VCaP (cell line): ENCODE measurements around the gene DNAJC13.
A peak's percentile ranks its signal among the peaks of the same experiment; 100 is the strongest.

Experiments
- H3K27ac ChIP-seq: fragments of 450-650 bp; 2 replicates; pipeline ENCODE4 v1.5.1; 2017
- TF ChIP-seq, protein P1 (sequence below): fragments of 450-650 bp; conservative IDR thresholded peaks from 2 replicates; pipeline ENCODE4 v1.5.1; 2017; ENCODE audit warnings: mild to moderate bottlenecking, moderate library complexity

Gene DNAJC13

DNA sequence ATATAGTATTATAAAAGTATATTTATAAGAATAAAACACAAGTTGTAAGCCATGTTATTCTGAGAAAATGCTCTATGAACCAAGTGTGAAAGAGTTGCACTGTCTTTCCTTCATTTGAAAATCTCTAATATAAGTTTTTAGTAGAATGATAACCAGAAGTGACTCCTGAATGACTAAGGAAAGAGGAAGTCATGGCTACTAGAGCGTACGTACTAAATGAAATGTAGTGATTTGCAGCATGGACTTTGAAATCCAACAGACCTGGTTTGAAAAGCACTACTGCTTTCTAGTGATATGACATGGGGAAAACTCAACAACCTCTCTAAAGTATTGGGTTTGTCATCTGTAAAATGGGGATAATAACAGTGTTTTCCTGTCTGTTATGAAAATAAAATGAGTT is 10.3 kb upstream of the DNAJC13 start:
- no peak overlapping the region for H3K27ac ChIP-seq
- TF ChIP-seq, protein P1, sequence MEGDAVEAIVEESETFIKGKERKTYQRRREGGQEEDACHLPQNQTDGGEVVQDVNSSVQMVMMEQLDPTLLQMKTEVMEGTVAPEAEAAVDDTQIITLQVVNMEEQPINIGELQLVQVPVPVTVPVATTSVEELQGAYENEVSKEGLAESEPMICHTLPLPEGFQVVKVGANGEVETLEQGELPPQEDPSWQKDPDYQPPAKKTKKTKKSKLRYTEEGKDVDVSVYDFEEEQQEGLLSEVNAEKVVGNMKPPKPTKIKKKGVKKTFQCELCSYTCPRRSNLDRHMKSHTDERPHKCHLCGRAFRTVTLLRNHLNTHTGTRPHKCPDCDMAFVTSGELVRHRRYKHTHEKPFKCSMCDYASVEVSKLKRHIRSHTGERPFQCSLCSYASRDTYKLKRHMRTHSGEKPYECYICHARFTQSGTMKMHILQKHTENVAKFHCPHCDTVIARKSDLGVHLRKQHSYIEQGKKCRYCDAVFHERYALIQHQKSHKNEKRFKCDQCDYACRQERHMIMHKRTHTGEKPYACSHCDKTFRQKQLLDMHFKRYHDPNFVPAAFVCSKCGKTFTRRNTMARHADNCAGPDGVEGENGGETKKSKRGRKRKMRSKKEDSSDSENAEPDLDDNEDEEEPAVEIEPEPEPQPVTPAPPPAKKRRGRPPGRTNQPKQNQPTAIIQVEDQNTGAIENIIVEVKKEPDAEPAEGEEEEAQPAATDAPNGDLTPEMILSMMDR = no peak

DNA sequence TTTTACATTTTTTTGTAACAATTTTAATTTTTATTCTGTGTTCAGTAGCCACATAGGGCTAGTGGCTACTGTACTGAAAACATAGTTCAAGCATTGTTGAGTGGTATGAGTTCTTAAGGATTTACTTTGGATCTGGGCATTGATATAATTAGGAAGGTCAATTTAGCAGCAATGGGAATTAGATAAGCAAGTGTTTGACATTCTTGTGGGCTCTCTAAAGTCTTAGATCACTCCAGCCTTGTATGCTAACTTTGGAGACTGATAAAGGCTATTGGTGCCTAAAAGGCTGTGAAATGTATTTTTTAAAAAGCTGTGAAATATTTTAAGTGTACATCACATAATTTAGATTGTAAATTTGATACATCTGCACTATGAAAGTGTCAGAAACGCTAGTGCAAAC is 2.5 kb upstream of the DNAJC13 start:
- TF ChIP-seq, protein P1 = no peak

DNA sequence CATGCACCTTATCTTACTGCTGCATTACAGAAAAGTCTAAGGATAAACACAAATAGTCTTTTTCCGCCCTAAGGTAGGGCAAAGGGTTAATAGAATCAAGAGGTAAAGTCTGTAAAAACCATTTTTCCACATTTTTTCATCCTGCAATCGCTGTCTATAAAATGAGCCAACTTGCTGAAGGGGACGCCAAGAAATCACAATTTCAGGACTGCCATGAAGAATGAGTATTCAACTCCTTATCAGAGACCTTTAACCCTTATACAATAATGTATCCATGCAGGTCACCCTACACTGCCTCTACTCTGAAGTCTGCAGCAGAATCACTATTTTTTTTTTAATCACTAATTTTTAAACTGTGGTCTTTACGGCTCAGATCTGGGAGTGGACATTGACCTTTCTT is 1.1 kb upstream of the DNAJC13 start:
- peak overlapping the region; percentile 89 for H3K27ac ChIP-seq
- TF ChIP-seq, protein P1 = no peak

More for the DNA sequence above, 2.5 kb upstream of the DNAJC13 start:
- H3K27ac ChIP-seq = no peak overlapping the region

DNA sequence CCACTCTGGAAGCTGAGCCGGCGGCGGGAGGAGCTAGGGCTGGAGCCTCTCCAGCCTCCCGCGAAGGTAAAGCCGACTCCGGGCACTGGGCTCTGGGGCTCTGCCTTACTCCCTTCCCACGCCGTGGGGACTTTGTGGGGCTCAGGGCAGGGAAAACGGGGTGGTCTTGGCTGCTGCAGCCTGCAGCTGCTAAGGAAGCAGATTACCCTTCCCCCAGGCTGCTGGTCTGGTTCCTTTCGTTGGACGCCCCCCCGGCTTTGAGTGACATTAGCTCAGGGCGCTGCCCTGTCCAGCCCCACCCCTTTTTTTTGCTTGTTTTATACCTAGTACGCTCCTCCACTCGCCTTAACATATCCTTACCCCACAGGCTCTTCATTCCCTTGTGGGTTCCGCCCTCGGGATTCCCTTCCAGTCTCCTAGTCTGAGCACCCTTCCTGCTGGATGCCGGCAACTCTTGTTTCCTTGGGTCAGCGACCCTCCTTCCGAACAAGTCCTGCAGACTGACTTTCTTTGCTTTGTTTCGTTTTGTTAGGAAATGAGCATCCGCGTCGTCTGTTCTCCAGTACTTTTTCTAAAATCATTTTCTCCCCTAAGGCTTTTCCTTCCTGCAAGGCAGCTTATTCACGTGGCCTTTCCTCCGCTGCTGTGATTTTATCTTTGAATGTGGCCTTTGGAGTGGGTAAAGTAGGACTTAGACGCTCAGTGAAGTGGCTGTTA is 551 bp downstream of the DNAJC13 start:
- TF ChIP-seq, protein P1 = no peak

DNA sequence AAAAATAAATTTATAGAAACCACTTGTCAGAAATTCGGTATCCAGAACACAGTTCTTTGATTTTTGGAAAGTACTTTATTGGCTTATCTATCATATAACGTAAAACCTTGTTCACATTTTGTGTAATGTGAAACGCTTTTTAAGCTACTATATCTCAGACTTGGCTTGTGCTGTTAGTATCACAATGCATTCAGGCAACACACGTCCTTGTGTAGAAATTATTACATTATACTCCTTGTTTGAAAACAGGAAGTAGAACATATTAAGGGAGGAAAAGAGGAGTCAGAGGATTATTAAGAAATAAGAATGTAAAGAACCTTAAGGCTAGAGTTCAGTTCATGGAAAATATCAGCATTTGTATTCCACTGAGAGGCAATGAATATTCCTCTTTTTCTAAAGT is 1.6 kb downstream of the DNAJC13 start:
- TF ChIP-seq, protein P1 = no peak
- H3K27ac ChIP-seq = peak overlapping the region; percentile 89

More for the DNA sequence above, 551 bp downstream of the DNAJC13 start:
- H3K27ac ChIP-seq = peak overlapping the region; percentile 89

DNA sequence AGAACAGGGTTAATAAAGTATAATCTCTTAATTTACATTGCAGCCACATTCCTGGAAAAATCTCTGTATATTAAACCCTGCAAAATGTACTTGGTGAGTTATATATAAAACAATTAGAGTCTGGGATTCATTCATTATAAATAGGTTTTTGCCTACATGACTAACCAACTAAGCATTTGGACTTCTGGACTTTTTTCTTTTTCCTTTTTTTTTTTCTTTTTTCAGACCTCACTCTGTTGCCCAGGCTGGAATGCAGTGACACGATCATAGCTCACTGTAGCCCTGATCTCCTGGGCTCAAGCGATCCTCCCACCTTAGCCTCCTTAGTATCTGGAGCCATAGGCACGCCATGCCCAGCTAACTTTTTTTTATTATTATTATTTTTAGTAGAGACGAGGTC is 4.5 kb downstream of the DNAJC13 start:
- no peak overlapping the region for H3K27ac ChIP-seq
- TF ChIP-seq, protein P1 = no peak

DNA sequence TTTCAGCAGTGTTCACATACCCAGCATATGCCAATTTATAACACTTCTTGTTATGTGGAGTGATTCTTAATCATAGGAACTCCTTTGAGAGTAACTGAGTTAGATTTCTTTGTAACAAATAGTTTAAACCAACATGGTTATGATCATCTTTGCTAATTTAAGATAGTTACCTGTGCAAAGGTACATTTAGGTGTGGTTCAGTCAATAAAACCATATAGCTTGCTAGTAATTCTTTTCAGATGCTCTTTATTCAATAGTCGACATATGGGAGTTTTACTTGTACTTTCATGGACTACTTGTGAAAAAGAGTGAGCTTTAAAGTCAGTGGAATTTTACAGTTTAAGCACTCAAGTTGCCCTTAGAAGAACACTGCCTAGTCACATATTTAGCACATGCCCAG is 5.2 kb downstream of the DNAJC13 start:
- no peak overlapping the region for H3K27ac ChIP-seq
- TF ChIP-seq, protein P1 = no peak
